OCI-LY1 (cell line): ENCODE measurements around the gene SLC5A4.

Experiments used
- H2AFZ ChIP-seq: fragments of 200-600 bp; sonication (generic), shearing (Covaris generic); 2 replicates; pipeline ENCODE4 v1.6.0; 2014; ENCODE audit warnings: antibody characterized with exemption, mild to moderate bottlenecking, low read length
- H3F3A ChIP-seq: fragments of 200-600 bp; sonication (generic), shearing (Covaris generic); 2 replicates; pipeline ENCODE4 v1.6.0; 2014; ENCODE audit warnings: mild to moderate bottlenecking, antibody characterized with exemption, low read length, moderate library complexity; ENCODE audit not compliant: insufficient read depth
- H3K27ac ChIP-seq: fragments of 200-600 bp; sonication (generic); 2 replicates; pipeline ENCODE4 v1.5.1; 2014; ENCODE audit warnings: low read length, mixed run types, mild to moderate bottlenecking, low read depth; ENCODE audit not compliant: poor library complexity, severe bottlenecking
- H3K27me3 ChIP-seq: fragments of 200-600 bp; sonication (generic); 2 replicates; pipeline ENCODE4 v1.6.0; 2014; ENCODE audit warnings: antibody characterized with exemption, mild to moderate bottlenecking, low read length, moderate library complexity; ENCODE audit not compliant: insufficient read depth
- H3K36me3 ChIP-seq: fragments of 200-600 bp; sonication (generic); 2 replicates; pipeline ENCODE4 v1.6.1; 2014; ENCODE audit warnings: mild to moderate bottlenecking, antibody characterized with exemption, low read length, moderate library complexity, mixed read lengths; ENCODE audit not compliant: insufficient read depth
- H3K4me1 ChIP-seq: fragments of 200-600 bp; sonication (generic); 2 replicates; pipeline ENCODE4 v1.5.1; 2014; ENCODE audit warnings: mild to moderate bottlenecking, low read length, moderate library complexity; ENCODE audit not compliant: insufficient read depth, severe bottlenecking
- H3K4me2 ChIP-seq: fragments of 200-600 bp; sonication (generic), shearing (Covaris generic); 2 replicates; pipeline ENCODE4 v1.6.1; 2014; ENCODE audit warnings: low read length
- H3K4me3 ChIP-seq: fragments of 200-600 bp; sonication (generic); 2 replicates; pipeline ENCODE4 v1.5.1; 2014; ENCODE audit warnings: low read length, low read depth, mild to moderate bottlenecking, mixed read lengths; ENCODE audit not compliant: poor library complexity, severe bottlenecking
- H3K79me2 ChIP-seq: fragments of 200-600 bp; shearing (Covaris generic); 2 replicates; pipeline ENCODE4 v1.6.1; 2016; ENCODE audit warnings: mixed run types, low read length, mixed read lengths; ENCODE audit not compliant: insufficient read depth
- H3K9ac ChIP-seq: fragments of 200-600 bp; sonication (generic), shearing (Covaris generic); 2 replicates; pipeline ENCODE4 v1.6.1; 2014; ENCODE audit warnings: mild to moderate bottlenecking, low read length, mixed read lengths
- H3K9me2 ChIP-seq: fragments of 200-600 bp; sonication (generic), shearing (Covaris generic); 2 replicates; pipeline ENCODE4 v1.6.1; 2014; ENCODE audit warnings: low read depth, mild to moderate bottlenecking, low read length, mixed read lengths
- H3K9me3 ChIP-seq: fragments of 200-600 bp; shearing (Covaris generic); 2 replicates; pipeline ENCODE4 v1.6.1; 2014; ENCODE audit warnings: low read length, mixed read lengths
- H4K20me1 ChIP-seq: fragments of 200-600 bp; sonication (generic), shearing (Covaris generic); 2 replicates; pipeline ENCODE4 v1.6.0; 2016; ENCODE audit warnings: mild to moderate bottlenecking, low read length; ENCODE audit not compliant: insufficient read depth
- EZH2 ChIP-seq: fragments of 200-600 bp; sonication (generic), shearing (Covaris generic); IDR thresholded peaks from 2 replicates; pipeline ENCODE4 v1.8.0; 2017; ENCODE audit warnings: borderline replicate concordance, mixed run types, mild to moderate bottlenecking, antibody characterized with exemption, low read length, moderate library complexity, mixed read lengths
- TF ChIP-seq, protein P1 (sequence below): fragments of 200-600 bp; sonication (generic), shearing (Covaris generic); IDR thresholded peaks from 2 replicates; pipeline ENCODE4 v1.5.1; 2017; ENCODE audit warnings: mild to moderate bottlenecking, antibody characterized with exemption, low read length, moderate library complexity, mixed read lengths

Gene SLC5A4

GRCh38 chr22:32217465-32217864, 37.7 kb downstream of the SLC5A4 start:
- Histone ChIP-seq H3K9ac (no peak overlapping the region), H2AFZ (no peak overlapping the region), H3K9me3 (no peaks in the 10 kb centered on the region), H3K27ac (no peak overlapping the region), H4K20me1 (no peaks in the 10 kb centered on the region), H3K4me2 (no peak overlapping the region), H3F3A (no peaks in the 10 kb centered on the region), H3K36me3 (no peaks in the 10 kb centered on the region), H3K27me3 (0 out of 2 replicates have a peak, but pooled peaks cover 6% of the 10 kb centered on the region), H3K4me1 (no peaks in the 10 kb centered on the region), H3K4me3 (no peak overlapping the region), H3K79me2 (no peaks in the 10 kb centered on the region), H3K9me2 (no peaks in the 10 kb centered on the region)
- no peak for TF ChIP-seq EZH2
- TF ChIP-seq, protein P1, sequence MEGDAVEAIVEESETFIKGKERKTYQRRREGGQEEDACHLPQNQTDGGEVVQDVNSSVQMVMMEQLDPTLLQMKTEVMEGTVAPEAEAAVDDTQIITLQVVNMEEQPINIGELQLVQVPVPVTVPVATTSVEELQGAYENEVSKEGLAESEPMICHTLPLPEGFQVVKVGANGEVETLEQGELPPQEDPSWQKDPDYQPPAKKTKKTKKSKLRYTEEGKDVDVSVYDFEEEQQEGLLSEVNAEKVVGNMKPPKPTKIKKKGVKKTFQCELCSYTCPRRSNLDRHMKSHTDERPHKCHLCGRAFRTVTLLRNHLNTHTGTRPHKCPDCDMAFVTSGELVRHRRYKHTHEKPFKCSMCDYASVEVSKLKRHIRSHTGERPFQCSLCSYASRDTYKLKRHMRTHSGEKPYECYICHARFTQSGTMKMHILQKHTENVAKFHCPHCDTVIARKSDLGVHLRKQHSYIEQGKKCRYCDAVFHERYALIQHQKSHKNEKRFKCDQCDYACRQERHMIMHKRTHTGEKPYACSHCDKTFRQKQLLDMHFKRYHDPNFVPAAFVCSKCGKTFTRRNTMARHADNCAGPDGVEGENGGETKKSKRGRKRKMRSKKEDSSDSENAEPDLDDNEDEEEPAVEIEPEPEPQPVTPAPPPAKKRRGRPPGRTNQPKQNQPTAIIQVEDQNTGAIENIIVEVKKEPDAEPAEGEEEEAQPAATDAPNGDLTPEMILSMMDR = no peak

- TF ChIP-seq EZH2 = no peak
- TF ChIP-seq, protein P1 = no peak
- Histone ChIP-seq H3K4me1 (no peaks in the 10 kb centered on the region), H3K4me3 (no peak overlapping the region), H2AFZ (no peak overlapping the region), H3K9me3 (no peaks in the 10 kb centered on the region), H3F3A (no peaks in the 10 kb centered on the region), H3K27me3 (0 out of 2 replicates have a peak, but pooled peaks cover 6% of the 10 kb centered on the region), H4K20me1 (no peaks in the 10 kb centered on the region), H3K79me2 (no peaks in the 10 kb centered on the region), H3K27ac (no peak overlapping the region), H3K9ac (no peak overlapping the region), H3K36me3 (no peaks in the 10 kb centered on the region), H3K9me2 (no peaks in the 10 kb centered on the region), H3K4me2 (no peak overlapping the region)
These were observed 38.2 kb downstream of the SLC5A4 start for GRCh38 chr22:32216911-32217310.

GRCh38 chr22:32211011-32211410, 44.1 kb downstream of the SLC5A4 start:
- H3F3A ChIP-seq = no peaks in the 10 kb centered on the region
- H2AFZ ChIP-seq = no peak overlapping the region
- no peaks in the 10 kb centered on the region for H3K27me3 ChIP-seq
- no peaks in the 10 kb centered on the region for H3K36me3 ChIP-seq
- TF ChIP-seq, protein P1 = no peak
- TF ChIP-seq EZH2 = no peak
- no peaks in the 10 kb centered on the region for H3K9me3 ChIP-seq
- no peaks in the 10 kb centered on the region for H3K4me1 ChIP-seq
- H3K9ac ChIP-seq = no peak overlapping the region
- H3K4me3 ChIP-seq = no peak overlapping the region
- no peak overlapping the region for H3K27ac ChIP-seq
- no peaks in the 10 kb centered on the region for H4K20me1 ChIP-seq
- H3K79me2 ChIP-seq = no peaks in the 10 kb centered on the region
- no peak overlapping the region for H3K4me2 ChIP-seq
- no peaks in the 10 kb centered on the region for H3K9me2 ChIP-seq
